Subcutaneous adipose tissue (tissue), 4 donors: ENCODE data around the gene MGMT. TPM values are rescaled to one million over a fixed set of nuclear protein-coding genes. Genes with fewer than 3 reads are reported as not detected.

ENCODE experiments used
- total RNA-seq, 4 donors: library from RNA; depleted of rRNA; stranded (reverse); fragments of >200 nt; gene quantifications; one replicate each; pipeline ENCODE4 v1.1.0, GENCODE V29; 2016
- TF ChIP-seq, protein P1 (sequence below): fragments of 450-650 bp; IDR thresholded peaks from one replicate; pipeline ENCODE4 v1.5.1; 2016; ENCODE audit warnings: low read depth, mild to moderate bottlenecking, control low read depth, antibody characterized with exemption, moderate library complexity

MGMT gene
- total RNA-seq, 4 donors from 2014 or later: 27.5 to 74.8 (median 42.2) TPM

DNA sequence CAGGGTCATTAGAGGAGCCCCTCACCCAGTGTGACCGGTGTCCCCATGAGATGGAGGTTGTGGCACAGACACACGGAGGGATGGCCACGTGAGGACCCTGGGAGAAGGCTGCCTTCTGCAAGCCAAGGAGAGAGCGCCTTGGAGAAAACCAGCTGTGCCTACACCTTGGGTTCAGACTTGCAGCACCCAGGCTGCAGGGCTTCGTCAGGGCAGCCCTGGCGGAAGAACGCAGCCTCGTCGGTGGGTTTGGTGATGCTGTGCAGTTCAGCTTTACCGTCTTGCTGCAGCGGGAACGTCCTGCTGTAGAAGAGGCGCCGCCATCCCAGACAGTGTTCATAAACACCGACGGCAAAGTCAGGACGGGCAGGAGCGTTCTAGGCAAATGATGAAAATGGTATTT, 89.3 kb downstream of the MGMT start:
- TF ChIP-seq, protein P1, sequence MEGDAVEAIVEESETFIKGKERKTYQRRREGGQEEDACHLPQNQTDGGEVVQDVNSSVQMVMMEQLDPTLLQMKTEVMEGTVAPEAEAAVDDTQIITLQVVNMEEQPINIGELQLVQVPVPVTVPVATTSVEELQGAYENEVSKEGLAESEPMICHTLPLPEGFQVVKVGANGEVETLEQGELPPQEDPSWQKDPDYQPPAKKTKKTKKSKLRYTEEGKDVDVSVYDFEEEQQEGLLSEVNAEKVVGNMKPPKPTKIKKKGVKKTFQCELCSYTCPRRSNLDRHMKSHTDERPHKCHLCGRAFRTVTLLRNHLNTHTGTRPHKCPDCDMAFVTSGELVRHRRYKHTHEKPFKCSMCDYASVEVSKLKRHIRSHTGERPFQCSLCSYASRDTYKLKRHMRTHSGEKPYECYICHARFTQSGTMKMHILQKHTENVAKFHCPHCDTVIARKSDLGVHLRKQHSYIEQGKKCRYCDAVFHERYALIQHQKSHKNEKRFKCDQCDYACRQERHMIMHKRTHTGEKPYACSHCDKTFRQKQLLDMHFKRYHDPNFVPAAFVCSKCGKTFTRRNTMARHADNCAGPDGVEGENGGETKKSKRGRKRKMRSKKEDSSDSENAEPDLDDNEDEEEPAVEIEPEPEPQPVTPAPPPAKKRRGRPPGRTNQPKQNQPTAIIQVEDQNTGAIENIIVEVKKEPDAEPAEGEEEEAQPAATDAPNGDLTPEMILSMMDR: no peak

- TF ChIP-seq, protein P1: no peak
Observed at GRCh38 chr10:129560361-129560760, 93.3 kb downstream of the MGMT start.

GRCh38 chr10:129562487-129562886, 95.4 kb downstream of the MGMT start:
- TF ChIP-seq, protein P1: no peak

- TF ChIP-seq, protein P1: no peak
Observed at GRCh38 chr10:129564923-129565322, 97.9 kb downstream of the MGMT start.

DNA sequence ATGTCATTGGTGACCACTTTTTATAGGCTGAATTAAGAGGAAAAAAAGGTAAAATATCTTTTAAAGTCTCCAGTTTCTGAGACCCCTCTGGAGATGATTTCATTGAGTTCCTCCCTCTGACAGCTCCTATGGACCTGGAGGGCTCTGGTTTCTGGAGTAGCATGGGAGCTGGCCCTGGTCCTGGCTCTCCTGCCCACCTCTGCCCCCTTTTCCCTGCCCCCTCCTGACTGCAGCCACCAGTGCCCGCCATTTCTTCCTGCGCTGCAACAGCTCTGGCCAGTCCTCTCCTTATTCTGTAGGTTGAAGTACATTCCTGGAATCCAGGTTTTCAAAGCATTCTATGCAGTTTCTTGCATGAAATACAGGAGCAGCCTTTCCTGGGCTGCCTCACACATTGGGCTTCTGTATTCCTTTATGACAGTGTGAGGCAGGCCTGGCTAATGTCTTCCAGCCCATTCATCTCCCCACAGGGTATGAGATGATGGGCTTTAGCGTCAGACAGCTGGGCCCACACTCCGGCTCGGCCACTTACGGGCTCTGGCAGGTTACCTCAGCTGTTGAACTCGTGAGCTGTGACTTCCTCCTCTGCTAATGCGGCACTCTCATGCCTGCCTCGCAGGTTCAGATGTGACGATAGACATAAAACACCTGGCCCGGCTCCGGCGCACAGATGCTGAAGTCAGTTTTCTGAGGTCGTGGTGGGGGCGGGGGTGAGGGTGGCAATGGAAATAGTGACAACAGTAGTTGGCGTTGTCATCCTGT, 101.7 kb downstream of the MGMT start:
- TF ChIP-seq, protein P1: no peak

DNA sequence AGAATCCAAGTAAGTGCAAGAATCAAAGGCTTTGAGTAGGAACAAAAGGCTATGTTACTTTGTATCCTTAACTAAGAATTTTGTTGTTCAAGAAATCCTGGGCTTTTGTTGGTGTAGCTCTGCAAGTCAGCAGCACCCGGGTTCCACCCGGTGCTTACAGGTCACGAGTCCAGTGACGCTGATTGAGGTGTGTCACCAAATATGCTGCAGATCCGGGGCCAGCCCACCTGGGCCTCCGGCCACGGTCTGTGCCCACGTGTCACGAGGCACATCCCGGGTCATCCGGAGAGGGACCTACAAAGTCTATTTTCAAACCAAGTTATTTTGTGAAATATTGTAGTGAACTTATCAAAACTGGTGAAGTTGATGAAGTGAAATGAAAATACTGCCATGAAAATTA, 103.1 kb downstream of the MGMT start:
- TF ChIP-seq, protein P1: no peak

GRCh38 chr10:129579228-129579627, 112.2 kb downstream of the MGMT start:
- TF ChIP-seq, protein P1: no peak
